ENCODE data around the gene EFNA3. TPM values are rescaled to one million over a fixed set of nuclear protein-coding genes. Genes with fewer than 3 reads are reported as not detected.

The EFNA3 gene
- total RNA-seq, 2 experiments from 2014 or later, result 5.1 to 6.9 TPM

GRCh38 chr1:155060736-155061135 lies 17.9 kb upstream of the EFNA3 start:
- DNase-seq (no peak), ATAC-seq (no peak)
- intact Hi-C loops (cut with DNase I, micrococcal nuclease), result loop anchor here (1.0 to 5.0 kb wide), 10 partner anchors 9 to 583 kb away; partner anchors contain the start of genes PYGO2 (in 2 of the 2) and ADAM15 (in 1 of the 2)
- Mint-ChIP-seq H3K9me3 (ENCODE audit: low read depth) (no peaks in the 10 kb centered on the region), H3K36me3 (ENCODE audit: low read depth) (peaks cover 23% of the 10 kb centered on the region), H3K27ac (no peak overlapping the region), H3K27me3 (no peaks in the 10 kb centered on the region), H3K4me3 (no peak overlapping the region), H3K4me1 (peaks cover 29% of the 10 kb centered on the region)
- ChIA-PET POLR2A (no interaction called here), CTCF (interaction anchor here (0.8 to 7.5 kb wide), 16 partner anchors 9 to 501 kb away, joined by 3 to 67 read pairs (median 5); partner anchors contain the start of genes ADAM15, KRTCAP2, PBXIP1 and TRIM46)

GRCh38 chr1:155061381-155062150 lies 17.1 kb upstream of the EFNA3 start:
- H3K4me1 Mint-ChIP-seq, result peaks cover 31% of the 10 kb centered on the region
- DNase-seq, result peak; percentile 97
- POLR2A ChIA-PET, result interaction anchor here (0.5 kb wide), 1 partner anchor 82 kb away, joined by 3 read pairs; no protein-coding TSS in a partner anchor
- ATAC-seq, result peak; percentile 62
- no peaks in the 10 kb centered on the region for H3K9me3 Mint-ChIP-seq (ENCODE audit: low read depth)
- H3K27me3 Mint-ChIP-seq, result no peaks in the 10 kb centered on the region
- H3K4me3 Mint-ChIP-seq, result no peak overlapping the region
- intact Hi-C loops (cut with DNase I, micrococcal nuclease), result loop anchor here (1.0 to 5.0 kb wide), 11 partner anchors 10 to 584 kb away; partner anchors contain the start of genes PYGO2 (in 2 of the 2), ADAM15 (in 1 of the 2) and PMVK (in 1 of the 2)
- no peak overlapping the region for H3K27ac Mint-ChIP-seq
- CTCF ChIA-PET, result interaction anchor here (0.6 to 7.5 kb wide), 30 partner anchors 9 to 622 kb away, joined by 3 to 67 read pairs (median 4); partner anchors contain the start of genes ADAM15, EFNA3, KRTCAP2 and PBXIP1
- H3K36me3 Mint-ChIP-seq (ENCODE audit: low read depth), result peaks cover 17% of the 10 kb centered on the region

GRCh38 chr1:155062151-155062686 lies 16.4 kb upstream of the EFNA3 start:
- Mint-ChIP-seq H3K4me1 (peaks cover 31% of the 10 kb centered on the region), H3K9me3 (ENCODE audit: low read depth) (no peaks in the 10 kb centered on the region), H3K36me3 (ENCODE audit: low read depth) (peaks cover 16% of the 10 kb centered on the region), H3K27ac (peak overlapping the region; percentile 31), H3K27me3 (no peaks in the 10 kb centered on the region), H3K4me3 (peak overlapping the region; percentile 83)
- ATAC-seq (no peak), DNase-seq (peak; percentile 46)
- ChIA-PET CTCF (interaction anchor here (0.6 to 9.1 kb wide), 30 partner anchors 8 to 623 kb away, joined by 3 to 81 read pairs (median 5); partner anchors contain the start of genes ADAM15, EFNA3, KRTCAP2 and PMVK), POLR2A (interaction anchor here (0.5 kb wide), 1 partner anchor 83 kb away, joined by 3 read pairs; no protein-coding TSS in a partner anchor)
- intact Hi-C loops (cut with DNase I, micrococcal nuclease), result loop anchor here (1.0 to 5.0 kb wide), 3 partner anchors 100 to 585 kb away; partner anchors contain the start of genes PMVK (in 1 of the 2) and PYGO2 (in 1 of the 2)

- POLR2A ChIA-PET, result interaction anchor here (0.6 kb wide), 1 partner anchor 735 kb away, joined by 6 read pairs; no protein-coding TSS in a partner anchor
- H3K27me3 Mint-ChIP-seq, result no peaks in the 10 kb centered on the region
- CTCF ChIA-PET, result interaction anchor here (0.7 to 9.1 kb wide), 11 partner anchors 8 to 260 kb away, joined by 3 to 81 read pairs (median 5); partner anchors contain the start of genes ADAM15 and PBXIP1
- peaks cover 31% of the 10 kb centered on the region for H3K4me1 Mint-ChIP-seq
- H3K27ac Mint-ChIP-seq, result peak overlapping the region; percentile 60
- intact Hi-C loops (cut with DNase I, micrococcal nuclease), result loop anchor here (1.0 to 5.0 kb wide), 10 partner anchors 8 to 586 kb away; partner anchors contain the start of genes ADAM15 (in 1 of the 2), KRTCAP2 (in 1 of the 2), PMVK (in 1 of the 2) and PYGO2 (in 1 of the 2)
- peak; percentile 42 for ATAC-seq
- H3K9me3 Mint-ChIP-seq (ENCODE audit: low read depth), result no peaks in the 10 kb centered on the region
- H3K36me3 Mint-ChIP-seq (ENCODE audit: low read depth), result peaks cover 13% of the 10 kb centered on the region
- H3K4me3 Mint-ChIP-seq, result peak overlapping the region; percentile 83
- DNase-seq, result peak; percentile 92
Measured at GRCh38 chr1:155062702-155063411, 15.8 kb upstream of the EFNA3 start.

- Mint-ChIP-seq H3K4me1 (peaks cover 31% of the 10 kb centered on the region), H3K4me3 (peak within 1 kb of the TSS; percentile 83), H3K27me3 (no peaks in the 10 kb centered on the region), H3K36me3 (ENCODE audit: low read depth) (peaks cover 11% of the 10 kb centered on the region), H3K9me3 (ENCODE audit: low read depth) (no peaks in the 10 kb centered on the region), H3K27ac (peak within 1 kb of the TSS; percentile 72)
- DNase-seq (peak; percentile 92), ATAC-seq (peak; percentile 87)
- CTCF ChIA-PET, result interaction anchor here (0.6 to 9.1 kb wide), 10 partner anchors 10 to 108 kb away, joined by 3 to 81 read pairs (median 4); partner anchors contain the start of genes ADAM15, EFNA3 and PBXIP1
- POLR2A ChIA-PET, result interaction anchor here (0.5 to 0.6 kb wide), 3 partner anchors 17 to 734 kb away, joined by 3 to 6 read pairs (median 3); no protein-coding TSS in a partner anchor
- intact Hi-C loops (cut with DNase I, micrococcal nuclease), result loop anchor here (1.0 to 5.0 kb wide), 10 partner anchors 8 to 586 kb away; partner anchors contain the start of genes ADAM15 (in 1 of the 2), EFNA3 (in 1 of the 2), KRTCAP2 (in 1 of the 2) and PYGO2 (in 1 of the 2)
Measured at GRCh38 chr1:155063550-155064110, 15.0 kb upstream of the EFNA3 start, which contains the start of gene EFNA4. EFNA4 (plus strand) TSS chr1:155063740; CDS start chr1:155063824, 84 bp downstream.

- intact Hi-C loops (cut with DNase I, micrococcal nuclease), result loop anchor here (1.0 to 5.0 kb wide), 3 partner anchors 14 to 587 kb away; partner anchors contain the start of genes EFNA3 (in 1 of the 2) and PYGO2 (in 1 of the 2)
- ATAC-seq, result peak; percentile 14
- Mint-ChIP-seq H3K4me1 (peaks cover 31% of the 10 kb centered on the region), H3K27me3 (no peaks in the 10 kb centered on the region), H3K4me3 (peak overlapping the region; percentile 83), H3K9me3 (ENCODE audit: low read depth) (no peaks in the 10 kb centered on the region), H3K27ac (peak overlapping the region; percentile 72), H3K36me3 (ENCODE audit: low read depth) (peaks cover 12% of the 10 kb centered on the region)
- CTCF ChIA-PET, result interaction anchor here (0.7 to 9.1 kb wide), 9 partner anchors 11 to 206 kb away, joined by 3 to 81 read pairs (median 4); partner anchors contain the start of genes ADAM15 and EFNA3
- DNase-seq, result peak; percentile 67
- POLR2A ChIA-PET, result interaction anchor here (0.6 kb wide), 1 partner anchor 201 kb away, joined by 5 read pairs; no protein-coding TSS in a partner anchor
Measured at GRCh38 chr1:155064111-155064831, 14.4 kb upstream of the EFNA3 start.

- peaks cover 12% of the 10 kb centered on the region for H3K36me3 Mint-ChIP-seq (ENCODE audit: low read depth)
- ChIA-PET CTCF (interaction anchor here (0.7 to 9.1 kb wide), 8 partner anchors 13 to 207 kb away, joined by 3 to 81 read pairs (median 4); partner anchors contain the start of genes ADAM15 and EFNA3), POLR2A (interaction anchor here (0.6 kb wide), 1 partner anchor 202 kb away, joined by 5 read pairs; no protein-coding TSS in a partner anchor)
- H3K4me1 Mint-ChIP-seq, result peaks cover 31% of the 10 kb centered on the region
- H3K27me3 Mint-ChIP-seq, result no peaks in the 10 kb centered on the region
- peak overlapping the region; percentile 11 for H3K27ac Mint-ChIP-seq
- peak overlapping the region; percentile 83 for H3K4me3 Mint-ChIP-seq
- H3K9me3 Mint-ChIP-seq (ENCODE audit: low read depth), result no peaks in the 10 kb centered on the region
- no peak for ATAC-seq
- intact Hi-C loops (cut with DNase I, micrococcal nuclease), result loop anchor here (1.0 to 5.0 kb wide), 3 partner anchors 13 to 588 kb away; partner anchors contain the start of genes EFNA3 (in 1 of the 2) and PYGO2 (in 1 of the 2)
- DNase-seq, result no peak
Measured at GRCh38 chr1:155064832-155065429, 13.7 kb upstream of the EFNA3 start.

- ChIA-PET POLR2A (no interaction called here), CTCF (interaction anchor here (0.6 to 9.1 kb wide), 6 partner anchors 11 to 1362 kb away, joined by 3 to 81 read pairs (median 4); partner anchors contain the start of genes EFNA3 and FLAD1)
- no peak for ATAC-seq
- Mint-ChIP-seq H3K4me3 (no peak overlapping the region), H3K36me3 (ENCODE audit: low read depth) (peaks cover 4% of the 10 kb centered on the region), H3K4me1 (peaks cover 30% of the 10 kb centered on the region), H3K9me3 (ENCODE audit: low read depth) (no peaks in the 10 kb centered on the region), H3K27ac (no peak overlapping the region), H3K27me3 (no peaks in the 10 kb centered on the region)
- intact Hi-C loops (cut with DNase I, micrococcal nuclease), result no loop called here
- no peak for DNase-seq
Measured at GRCh38 chr1:155066777-155067176, 11.9 kb upstream of the EFNA3 start.

GRCh38 chr1:155068599-155068998 lies 10.0 kb upstream of the EFNA3 start:
- no peak overlapping the region for H3K4me3 Mint-ChIP-seq
- ChIA-PET CTCF (interaction anchor here (0.6 to 9.1 kb wide), 2 partner anchors 16 to 19 kb away, joined by 3 to 81 read pairs; no protein-coding TSS in a partner anchor), POLR2A (no interaction called here)
- H3K27me3 Mint-ChIP-seq, result no peaks in the 10 kb centered on the region
- intact Hi-C loops (cut with DNase I, micrococcal nuclease), result no loop called here
- no peak for DNase-seq
- no peak overlapping the region for H3K27ac Mint-ChIP-seq
- H3K4me1 Mint-ChIP-seq, result peaks cover 20% of the 10 kb centered on the region
- ATAC-seq, result no peak
- no peaks in the 10 kb centered on the region for H3K9me3 Mint-ChIP-seq (ENCODE audit: low read depth)
- peaks cover 4% of the 10 kb centered on the region for H3K36me3 Mint-ChIP-seq (ENCODE audit: low read depth)

Measured in activated CD4-positive, alpha-beta T cell treated with anti-CD3 and anti-CD28 coated beads for 36 hours (primary cell).